RCC 7860 (cell line): ENCODE results near the gene ADAMTSL1.

ENCODE experiments used
- DNase-seq: peaks from one replicate; pipeline ENCODE4 v3.0.0-alpha.2; 2015; ENCODE audit warnings: low spot score
- FAIRE-seq: peaks from 2 replicates; lab custom pipeline; 2012; peaks lifted over from hg19 to GRCh38; lab: Jason Lieb, UNC

ADAMTSL1 gene

GRCh38 chr9:18545636-18546360 is 71.8 kb downstream of the ADAMTSL1 start:
- FAIRE-seq (no peak), DNase-seq (no peak)

DNA sequence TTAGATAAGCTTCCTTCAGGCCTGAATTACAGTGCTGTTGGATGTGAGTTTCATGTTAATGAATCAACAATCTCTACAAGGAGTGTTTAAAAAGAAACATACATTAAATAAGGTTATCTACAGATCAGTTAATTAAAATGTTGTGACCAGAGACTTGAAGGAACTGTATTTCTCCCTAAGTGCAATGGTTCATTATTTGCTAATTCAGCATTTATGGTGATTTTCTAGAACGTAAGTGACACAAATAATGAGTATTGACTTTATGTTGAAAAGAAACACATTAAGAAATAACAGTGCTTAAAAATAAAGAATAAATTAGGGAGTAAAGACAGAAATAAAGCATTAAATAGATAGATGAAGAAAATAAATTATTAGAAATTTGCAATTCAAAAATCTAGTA is 74.5 kb downstream of the ADAMTSL1 start:
- DNase-seq (no peak), FAIRE-seq (no peak)

- FAIRE-seq, result no peak
- DNase-seq, result no peak
Observed at GRCh38 chr9:18549772-18550171, 75.8 kb downstream of the ADAMTSL1 start.

DNA sequence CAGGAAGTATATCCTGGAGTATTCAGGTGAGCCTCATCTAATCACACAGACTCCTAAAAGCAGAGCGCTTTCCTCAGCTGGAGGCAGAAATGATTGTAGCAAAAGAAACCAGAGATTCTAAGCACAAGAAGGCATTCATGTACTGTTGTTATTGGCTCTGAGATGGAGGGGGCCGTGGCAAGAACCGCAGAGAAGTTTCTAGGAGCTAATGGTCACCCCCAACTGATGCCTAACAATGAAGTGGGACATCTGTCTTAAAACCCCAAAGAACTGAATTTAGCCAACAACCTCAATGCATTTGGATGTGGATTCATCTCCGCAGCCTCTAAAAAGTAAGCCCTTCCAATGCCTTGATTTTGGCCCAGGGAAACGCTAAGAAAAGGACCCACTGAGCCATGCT is 76.3 kb downstream of the ADAMTSL1 start:
- no peak for DNase-seq
- FAIRE-seq, result no peak

DNA sequence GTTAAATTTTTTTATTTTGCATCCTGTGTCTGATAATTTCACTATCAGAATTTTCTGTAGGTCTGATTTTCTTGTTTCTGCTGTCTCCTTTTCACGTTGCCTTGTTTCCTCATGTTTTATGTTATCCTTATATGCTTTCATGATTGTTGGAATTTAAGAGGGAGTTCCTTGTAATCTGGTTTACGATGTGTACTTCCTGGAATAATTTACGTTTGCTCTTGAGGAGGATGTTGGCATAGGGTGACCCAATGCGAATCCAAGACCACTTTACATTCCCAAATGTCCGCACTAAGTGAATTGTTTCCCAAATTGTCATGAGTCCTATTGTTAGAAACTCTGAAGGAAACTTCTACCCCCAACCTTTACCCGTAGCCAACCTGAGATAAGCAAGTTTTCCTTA is 80.3 kb downstream of the ADAMTSL1 start:
- no peak for FAIRE-seq

GRCh38 chr9:18555105-18555883 is 81.3 kb downstream of the ADAMTSL1 start:
- FAIRE-seq (no peak), DNase-seq (no peak)

More for the DNA sequence above, 80.3 kb downstream of the ADAMTSL1 start:
- DNase-seq, result no peak

- DNase-seq (no peak), FAIRE-seq (no peak)
Observed at GRCh38 chr9:18564018-18564880, 90.3 kb downstream of the ADAMTSL1 start.

- FAIRE-seq, result no peak
- DNase-seq, result peak; percentile 21
Observed at GRCh38 chr9:18566121-18566520, 92.2 kb downstream of the ADAMTSL1 start.

DNA sequence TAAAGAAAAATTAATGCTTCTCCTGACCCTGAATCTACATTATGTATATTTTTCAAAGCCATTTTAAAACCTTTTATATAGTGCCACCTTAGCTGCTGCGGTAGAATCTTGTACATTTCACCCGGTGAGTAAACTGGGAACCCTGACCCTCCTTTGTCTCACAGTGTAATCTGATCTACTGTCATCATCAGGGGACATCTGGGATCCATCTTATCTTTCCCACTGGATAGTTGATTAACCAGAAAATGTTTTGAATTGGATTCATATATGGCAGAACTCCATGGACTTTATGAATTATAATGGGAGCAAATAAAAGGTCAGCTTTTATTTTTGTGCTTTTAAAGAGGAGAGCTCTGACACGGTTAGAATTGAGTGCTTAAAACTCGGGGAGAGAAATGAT is 95.0 kb downstream of the ADAMTSL1 start:
- FAIRE-seq, result no peak
- no peak for DNase-seq

DNA sequence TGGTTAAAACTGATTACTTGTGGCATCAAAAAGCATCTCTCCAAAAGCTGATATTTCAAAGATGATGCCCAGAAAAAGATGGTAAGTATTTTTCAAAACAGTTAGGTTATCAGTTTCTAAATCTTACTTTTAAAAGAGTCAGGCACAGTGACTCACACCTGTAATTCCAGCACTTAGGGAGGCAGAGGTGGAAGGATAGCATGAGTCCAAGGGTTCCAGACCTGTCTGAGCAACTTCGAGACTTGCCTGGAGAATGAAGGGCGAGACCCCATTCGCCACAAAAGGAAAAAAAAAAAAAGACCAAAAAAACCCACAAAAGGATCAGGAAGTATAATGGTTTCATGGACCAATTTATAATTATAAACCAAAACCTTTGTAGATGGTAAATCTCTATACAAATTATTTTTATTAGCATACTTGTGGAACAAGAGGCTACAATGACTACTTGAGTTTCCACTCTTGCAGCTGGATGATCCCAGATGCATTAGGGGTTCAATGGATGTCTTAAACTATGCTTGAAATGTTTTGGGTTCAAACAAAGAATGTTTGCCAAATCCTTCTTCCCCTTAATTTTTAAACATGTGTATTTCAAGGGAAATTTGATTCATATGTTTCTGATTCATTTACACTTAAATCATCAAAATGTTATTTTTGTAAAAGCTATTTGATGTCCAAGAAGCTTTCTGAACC is 96.1 kb downstream of the ADAMTSL1 start:
- FAIRE-seq (no peak), DNase-seq (no peak)

DNA sequence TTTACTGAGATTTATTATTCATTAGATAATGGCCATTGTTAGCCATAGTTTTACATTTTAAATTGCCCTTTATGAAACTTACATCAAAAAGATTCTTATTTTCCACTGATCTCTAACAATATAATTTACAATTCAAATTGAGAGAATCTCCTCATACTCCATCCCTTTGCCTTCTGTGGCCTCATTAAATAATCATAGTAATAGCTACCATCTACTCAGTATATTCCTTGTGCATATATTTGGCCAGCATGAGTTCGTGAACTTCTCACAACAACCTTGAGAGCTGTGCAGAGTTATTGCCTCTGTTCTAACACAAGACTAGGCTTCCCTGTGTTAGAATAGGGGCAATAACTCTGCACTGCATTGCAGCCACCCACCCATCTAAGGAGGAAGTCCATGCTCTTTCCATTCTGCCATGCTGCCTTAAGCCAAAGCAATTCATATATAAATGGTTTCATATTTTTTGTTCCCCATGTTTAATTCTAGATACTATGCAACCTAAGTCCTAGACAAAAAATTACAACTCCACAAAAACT is 99.1 kb downstream of the ADAMTSL1 start:
- no peak for DNase-seq
- FAIRE-seq, result no peak

- DNase-seq (no peak), FAIRE-seq (no peak)
Observed at GRCh38 chr9:18575686-18576085, 101.7 kb downstream of the ADAMTSL1 start.

DNA sequence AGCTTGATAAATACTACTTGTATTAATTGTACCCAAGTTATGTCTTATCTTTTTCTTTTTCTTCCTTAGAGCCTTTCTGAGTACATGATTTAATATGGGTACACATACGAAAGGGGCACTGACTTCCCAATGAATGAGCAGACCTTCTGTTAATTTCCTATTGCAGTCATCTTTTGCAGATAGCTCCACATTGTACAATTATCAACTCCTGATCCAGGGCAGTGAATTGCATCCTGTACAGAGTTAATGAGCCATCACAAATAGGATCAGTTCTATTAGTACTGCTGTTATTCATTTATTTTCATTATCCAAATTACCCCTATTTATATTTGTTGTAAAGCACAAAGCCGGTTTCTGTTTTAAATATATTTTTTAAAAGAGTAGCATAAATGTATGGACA is 105.6 kb downstream of the ADAMTSL1 start:
- FAIRE-seq (no peak), DNase-seq (no peak)

- no peak for FAIRE-seq
- DNase-seq, result no peak
Observed at GRCh38 chr9:18580151-18580550, 106.2 kb downstream of the ADAMTSL1 start.

DNA sequence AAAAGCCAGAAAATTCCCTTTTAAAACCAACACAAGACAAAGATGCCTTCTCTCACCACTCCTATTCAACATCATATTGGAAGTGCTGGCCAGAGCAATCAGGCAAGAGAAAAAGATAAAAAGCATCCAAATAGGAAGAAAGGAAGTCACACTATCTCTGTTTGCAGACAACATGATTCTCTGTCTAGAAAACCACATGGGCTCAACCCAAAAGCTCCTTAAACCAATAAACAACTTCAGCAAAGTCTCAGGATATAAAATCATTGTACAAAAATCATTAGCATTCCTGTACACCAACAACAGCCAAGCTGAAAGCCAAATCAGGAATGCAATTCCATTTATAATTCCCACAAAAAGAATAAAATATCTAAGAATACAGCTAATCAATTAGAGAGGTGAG is 112.0 kb downstream of the ADAMTSL1 start:
- DNase-seq (no peak), FAIRE-seq (no peak)

GRCh38 chr9:18588002-18588401 is 114.0 kb downstream of the ADAMTSL1 start:
- FAIRE-seq (no peak), DNase-seq (no peak)

DNA sequence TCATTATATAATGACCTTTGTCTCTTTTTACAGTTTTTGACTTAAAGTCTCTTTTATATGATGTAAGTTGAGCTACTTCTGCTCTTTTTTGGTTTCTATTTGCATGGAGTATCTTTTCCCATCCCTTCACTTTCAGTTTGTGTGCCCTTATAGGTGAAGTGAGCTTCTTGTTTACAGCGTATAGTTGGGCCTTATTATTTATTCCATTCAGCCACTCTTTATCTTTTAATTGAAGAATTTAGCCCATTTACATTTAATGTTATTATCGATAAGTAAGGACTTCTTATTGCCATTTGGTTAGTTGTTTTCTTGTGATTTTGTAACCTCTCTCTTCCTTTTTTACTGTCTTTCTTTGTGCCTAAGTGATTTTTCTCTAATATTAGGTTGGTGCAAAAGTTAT is 117.3 kb downstream of the ADAMTSL1 start:
- FAIRE-seq, result no peak

GRCh38 chr9:18594837-18595236 is 120.9 kb downstream of the ADAMTSL1 start:
- no peak for DNase-seq
- FAIRE-seq, result no peak

More for the DNA sequence above, 117.3 kb downstream of the ADAMTSL1 start:
- DNase-seq, result no peak

DNA sequence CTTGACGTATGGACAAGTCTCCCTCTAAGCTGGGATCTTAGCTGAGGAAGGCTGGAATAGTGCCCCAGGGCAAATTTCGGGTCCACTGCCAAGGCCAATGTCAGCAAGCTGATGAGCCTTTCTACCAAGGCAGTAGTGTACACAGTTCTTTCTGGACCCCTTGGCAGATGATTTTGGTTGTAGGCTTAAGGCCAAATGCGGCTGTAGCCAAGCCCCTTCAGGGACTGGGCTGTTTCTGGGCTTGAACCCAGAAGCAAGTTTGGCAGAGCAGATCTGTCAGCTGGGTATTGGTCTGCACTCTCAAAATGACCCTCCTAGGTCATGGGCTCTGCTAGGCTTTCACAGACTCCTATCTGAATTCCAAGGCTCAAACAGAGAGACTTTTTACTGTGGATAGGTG is 121.6 kb downstream of the ADAMTSL1 start:
- FAIRE-seq (no peak), DNase-seq (no peak)

- DNase-seq, result no peak
- no peak for FAIRE-seq
Observed at GRCh38 chr9:18596920-18597319, 123.0 kb downstream of the ADAMTSL1 start.

- no peak for FAIRE-seq
- no peak for DNase-seq
Observed at GRCh38 chr9:18598969-18599368, 125.0 kb downstream of the ADAMTSL1 start.
